OCI-LY1 (cell line): ENCODE measurements around the gene CBLB.
A peak's percentile ranks its signal among the peaks of the same experiment; 100 is the strongest.

Experiments
- H2AFZ ChIP-seq: fragments of 200-600 bp; sonication (generic), shearing (Covaris generic); 2 replicates; pipeline ENCODE4 v1.6.0; 2014; ENCODE audit warnings: antibody characterized with exemption, mild to moderate bottlenecking, low read length
- H3F3A ChIP-seq: fragments of 200-600 bp; sonication (generic), shearing (Covaris generic); 2 replicates; pipeline ENCODE4 v1.6.0; 2014; ENCODE audit warnings: mild to moderate bottlenecking, antibody characterized with exemption, low read length, moderate library complexity; ENCODE audit not compliant: insufficient read depth
- H3K27ac ChIP-seq: fragments of 200-600 bp; sonication (generic); 2 replicates; pipeline ENCODE4 v1.5.1; 2014; ENCODE audit warnings: low read length, mixed run types, mild to moderate bottlenecking, low read depth; ENCODE audit not compliant: poor library complexity, severe bottlenecking
- H3K27me3 ChIP-seq: fragments of 200-600 bp; sonication (generic); 2 replicates; pipeline ENCODE4 v1.6.0; 2014; ENCODE audit warnings: antibody characterized with exemption, mild to moderate bottlenecking, low read length, moderate library complexity; ENCODE audit not compliant: insufficient read depth
- H3K36me3 ChIP-seq: fragments of 200-600 bp; sonication (generic); 2 replicates; pipeline ENCODE4 v1.6.1; 2014; ENCODE audit warnings: mild to moderate bottlenecking, antibody characterized with exemption, low read length, moderate library complexity, mixed read lengths; ENCODE audit not compliant: insufficient read depth
- H3K4me1 ChIP-seq: fragments of 200-600 bp; sonication (generic); 2 replicates; pipeline ENCODE4 v1.5.1; 2014; ENCODE audit warnings: mild to moderate bottlenecking, low read length, moderate library complexity; ENCODE audit not compliant: insufficient read depth, severe bottlenecking
- H3K4me2 ChIP-seq: fragments of 200-600 bp; sonication (generic), shearing (Covaris generic); 2 replicates; pipeline ENCODE4 v1.6.1; 2014; ENCODE audit warnings: low read length
- H3K4me3 ChIP-seq: fragments of 200-600 bp; sonication (generic); 2 replicates; pipeline ENCODE4 v1.5.1; 2014; ENCODE audit warnings: low read length, low read depth, mild to moderate bottlenecking, mixed read lengths; ENCODE audit not compliant: poor library complexity, severe bottlenecking
- H3K79me2 ChIP-seq: fragments of 200-600 bp; shearing (Covaris generic); 2 replicates; pipeline ENCODE4 v1.6.1; 2016; ENCODE audit warnings: mixed run types, low read length, mixed read lengths; ENCODE audit not compliant: insufficient read depth
- H3K9ac ChIP-seq: fragments of 200-600 bp; sonication (generic), shearing (Covaris generic); 2 replicates; pipeline ENCODE4 v1.6.1; 2014; ENCODE audit warnings: mild to moderate bottlenecking, low read length, mixed read lengths
- H3K9me2 ChIP-seq: fragments of 200-600 bp; sonication (generic), shearing (Covaris generic); 2 replicates; pipeline ENCODE4 v1.6.1; 2014; ENCODE audit warnings: low read depth, mild to moderate bottlenecking, low read length, mixed read lengths
- H3K9me3 ChIP-seq: fragments of 200-600 bp; shearing (Covaris generic); 2 replicates; pipeline ENCODE4 v1.6.1; 2014; ENCODE audit warnings: low read length, mixed read lengths
- H4K20me1 ChIP-seq: fragments of 200-600 bp; sonication (generic), shearing (Covaris generic); 2 replicates; pipeline ENCODE4 v1.6.0; 2016; ENCODE audit warnings: mild to moderate bottlenecking, low read length; ENCODE audit not compliant: insufficient read depth
- EZH2 ChIP-seq: fragments of 200-600 bp; sonication (generic), shearing (Covaris generic); IDR thresholded peaks from 2 replicates; pipeline ENCODE4 v1.8.0; 2017; ENCODE audit warnings: borderline replicate concordance, mixed run types, mild to moderate bottlenecking, antibody characterized with exemption, low read length, moderate library complexity, mixed read lengths
- TF ChIP-seq, protein P1 (sequence below): fragments of 200-600 bp; sonication (generic), shearing (Covaris generic); IDR thresholded peaks from 2 replicates; pipeline ENCODE4 v1.5.1; 2017; ENCODE audit warnings: mild to moderate bottlenecking, antibody characterized with exemption, low read length, moderate library complexity, mixed read lengths

Gene CBLB

DNA sequence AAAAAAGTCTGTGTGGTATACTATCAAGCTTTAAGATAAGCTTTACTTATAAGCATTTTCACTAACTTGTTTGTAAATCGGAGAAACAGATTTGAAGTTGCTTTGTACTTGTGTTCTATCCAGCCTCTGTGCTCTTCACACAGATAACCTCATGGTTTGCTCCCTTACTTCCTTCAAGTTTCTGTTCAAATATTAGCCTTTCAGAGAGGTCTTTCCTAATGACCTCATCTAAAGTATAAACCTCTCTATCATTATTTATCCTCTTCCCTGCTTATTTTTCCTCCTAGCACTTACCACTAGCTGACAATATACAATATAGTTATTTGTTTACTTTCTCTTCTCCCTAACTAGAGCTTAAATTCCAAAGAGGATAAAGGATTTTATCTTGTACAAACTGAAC lies 180.0 kb downstream of the CBLB start:
- no peak overlapping the region for H3K4me3 ChIP-seq
- H4K20me1 ChIP-seq = no peaks in the 10 kb centered on the region
- no peaks in the 10 kb centered on the region for H3K9me2 ChIP-seq
- no peak overlapping the region for H3K27ac ChIP-seq
- H2AFZ ChIP-seq = no peak overlapping the region
- H3K27me3 ChIP-seq = no peaks in the 10 kb centered on the region
- H3F3A ChIP-seq = no peaks in the 10 kb centered on the region
- H3K9me3 ChIP-seq = no peaks in the 10 kb centered on the region
- H3K4me2 ChIP-seq = no peak overlapping the region
- H3K4me1 ChIP-seq = peaks cover 9% of the 10 kb centered on the region
- no peak overlapping the region for H3K9ac ChIP-seq
- H3K79me2 ChIP-seq = no peaks in the 10 kb centered on the region
- TF ChIP-seq, protein P1, sequence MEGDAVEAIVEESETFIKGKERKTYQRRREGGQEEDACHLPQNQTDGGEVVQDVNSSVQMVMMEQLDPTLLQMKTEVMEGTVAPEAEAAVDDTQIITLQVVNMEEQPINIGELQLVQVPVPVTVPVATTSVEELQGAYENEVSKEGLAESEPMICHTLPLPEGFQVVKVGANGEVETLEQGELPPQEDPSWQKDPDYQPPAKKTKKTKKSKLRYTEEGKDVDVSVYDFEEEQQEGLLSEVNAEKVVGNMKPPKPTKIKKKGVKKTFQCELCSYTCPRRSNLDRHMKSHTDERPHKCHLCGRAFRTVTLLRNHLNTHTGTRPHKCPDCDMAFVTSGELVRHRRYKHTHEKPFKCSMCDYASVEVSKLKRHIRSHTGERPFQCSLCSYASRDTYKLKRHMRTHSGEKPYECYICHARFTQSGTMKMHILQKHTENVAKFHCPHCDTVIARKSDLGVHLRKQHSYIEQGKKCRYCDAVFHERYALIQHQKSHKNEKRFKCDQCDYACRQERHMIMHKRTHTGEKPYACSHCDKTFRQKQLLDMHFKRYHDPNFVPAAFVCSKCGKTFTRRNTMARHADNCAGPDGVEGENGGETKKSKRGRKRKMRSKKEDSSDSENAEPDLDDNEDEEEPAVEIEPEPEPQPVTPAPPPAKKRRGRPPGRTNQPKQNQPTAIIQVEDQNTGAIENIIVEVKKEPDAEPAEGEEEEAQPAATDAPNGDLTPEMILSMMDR = no peak
- TF ChIP-seq EZH2 = no peak
- peaks cover 32% of the 10 kb centered on the region for H3K36me3 ChIP-seq

DNA sequence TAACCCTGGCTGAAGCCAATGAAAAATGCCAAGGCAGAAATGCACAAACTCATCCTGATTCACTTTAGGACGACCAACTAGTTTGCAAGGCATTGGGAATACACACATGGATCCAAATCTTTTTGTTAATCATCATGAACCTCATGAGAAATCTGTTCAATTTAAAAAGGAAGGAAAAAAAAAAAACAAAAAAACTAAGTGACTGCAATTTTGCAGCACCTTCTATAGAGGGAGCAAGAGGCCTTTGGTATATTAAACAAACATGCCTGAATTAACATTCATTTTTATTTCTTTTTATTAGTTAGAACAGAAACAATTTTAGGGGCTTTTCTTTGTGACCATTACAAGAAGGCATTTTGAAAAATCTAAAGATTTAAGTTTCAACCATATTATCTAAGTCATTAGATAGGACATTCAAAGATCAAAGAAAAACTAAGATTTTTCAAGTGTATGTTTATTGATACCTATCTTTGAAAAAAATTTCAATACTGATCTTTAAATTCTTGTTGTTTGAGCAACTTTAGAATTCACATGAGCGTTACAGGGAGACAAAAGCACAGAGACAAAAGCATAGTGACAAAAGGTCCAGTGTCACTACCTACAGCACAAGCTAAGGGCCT lies 182.4 kb downstream of the CBLB start:
- H2AFZ ChIP-seq = no peak overlapping the region
- no peak for TF ChIP-seq EZH2
- TF ChIP-seq, protein P1 = peak; percentile 87
- no peak overlapping the region for H3K4me2 ChIP-seq
- H3K27ac ChIP-seq = no peak overlapping the region
- H3K4me3 ChIP-seq = no peak overlapping the region
- no peaks in the 10 kb centered on the region for H3K27me3 ChIP-seq
- H3K9me3 ChIP-seq = no peaks in the 10 kb centered on the region
- H3K9me2 ChIP-seq = no peaks in the 10 kb centered on the region
- H3K4me1 ChIP-seq = peaks cover 9% of the 10 kb centered on the region
- no peaks in the 10 kb centered on the region for H3F3A ChIP-seq
- no peaks in the 10 kb centered on the region for H3K79me2 ChIP-seq
- no peaks in the 10 kb centered on the region for H4K20me1 ChIP-seq
- no peak overlapping the region for H3K9ac ChIP-seq
- H3K36me3 ChIP-seq = peaks cover 22% of the 10 kb centered on the region

DNA sequence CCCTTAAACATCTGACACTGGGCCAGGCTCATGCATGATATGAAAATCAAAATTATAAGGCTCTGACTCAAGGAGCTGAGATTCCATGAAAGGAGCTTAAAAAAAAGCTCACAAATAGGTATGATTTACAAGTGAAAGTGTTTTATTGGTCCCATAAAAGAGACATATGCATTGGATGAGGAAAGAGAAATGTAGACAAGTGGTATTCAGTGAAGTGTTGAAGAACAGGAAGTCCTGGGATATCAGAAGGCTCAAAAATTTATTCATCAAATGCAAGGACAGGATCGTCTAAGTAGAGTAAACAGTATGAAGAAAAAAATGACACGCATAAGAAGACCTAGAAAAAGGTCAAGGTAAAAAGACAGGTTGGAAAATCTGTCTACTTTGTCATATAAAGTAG lies 188.9 kb downstream of the CBLB start:
- Histone ChIP-seq H2AFZ (no peak overlapping the region), H4K20me1 (no peaks in the 10 kb centered on the region), H3K4me3 (no peak overlapping the region), H3K27me3 (no peaks in the 10 kb centered on the region), H3K9me2 (no peaks in the 10 kb centered on the region), H3K4me2 (no peak overlapping the region), H3K36me3 (peaks cover 64% of the 10 kb centered on the region), H3F3A (no peaks in the 10 kb centered on the region), H3K4me1 (no peaks in the 10 kb centered on the region), H3K9me3 (no peaks in the 10 kb centered on the region), H3K9ac (no peak overlapping the region), H3K27ac (no peak overlapping the region), H3K79me2 (no peaks in the 10 kb centered on the region)
- TF ChIP-seq, protein P1 = no peak
- no peak for TF ChIP-seq EZH2
